GM18526 (cell line): ENCODE measurements around the gene MACROH2A2.
A peak's percentile ranks its signal among the peaks of the same experiment; 100 is the strongest.

Experiments used
- POLR2A ChIP-seq: IDR thresholded peaks from 3 replicates; pipeline ENCODE4 v1.6.1; 2011; ENCODE audit not compliant: insufficient read length; ENCODE audit errors: extremely low read depth

The MACROH2A2 gene

GRCh38 chr10:70135684-70136083, 83.0 kb downstream of the MACROH2A2 start:
- TF ChIP-seq POLR2A = no peak

- TF ChIP-seq POLR2A = no peak
These were observed 84.5 kb downstream of the MACROH2A2 start for GRCh38 chr10:70137135-70137534.

- no peak for TF ChIP-seq POLR2A
These were observed 85.6 kb downstream of the MACROH2A2 start for GRCh38 chr10:70137927-70138883.

- TF ChIP-seq POLR2A = no peak
These were observed 86.7 kb downstream of the MACROH2A2 start for GRCh38 chr10:70139151-70139996.

- TF ChIP-seq POLR2A = no peak
These were observed 87.3 kb downstream of the MACROH2A2 start for GRCh38 chr10:70139997-70140250.

- no peak for TF ChIP-seq POLR2A
These were observed 87.7 kb downstream of the MACROH2A2 start for GRCh38 chr10:70140297-70140696.

- TF ChIP-seq POLR2A = no peak
These were observed 89.9 kb downstream of the MACROH2A2 start for GRCh38 chr10:70142555-70142954.

GRCh38 chr10:70144372-70145110, 91.9 kb downstream of the MACROH2A2 start:
- no peak for TF ChIP-seq POLR2A

- no peak for TF ChIP-seq POLR2A
These were observed 92.6 kb downstream of the MACROH2A2 start for GRCh38 chr10:70145166-70145665.

GRCh38 chr10:70145666-70146488, 93.2 kb downstream of the MACROH2A2 start:
- peak; percentile 34 for TF ChIP-seq POLR2A

GRCh38 chr10:70146489-70147258, 94.0 kb downstream of the MACROH2A2 start, which contains the start of gene TYSND1:
TYSND1 (minus strand) TSS chr10:70146700; CDS start chr10:70146586, 114 bp downstream.
- peak; percentile 78 for TF ChIP-seq POLR2A

- TF ChIP-seq POLR2A = no peak
These were observed 94.6 kb downstream of the MACROH2A2 start for GRCh38 chr10:70147259-70147625.

- no peak for TF ChIP-seq POLR2A
These were observed 95.9 kb downstream of the MACROH2A2 start for GRCh38 chr10:70148516-70148915.
